ENCODE results near the gene TFAP2C.

Gene TFAP2C

DNA sequence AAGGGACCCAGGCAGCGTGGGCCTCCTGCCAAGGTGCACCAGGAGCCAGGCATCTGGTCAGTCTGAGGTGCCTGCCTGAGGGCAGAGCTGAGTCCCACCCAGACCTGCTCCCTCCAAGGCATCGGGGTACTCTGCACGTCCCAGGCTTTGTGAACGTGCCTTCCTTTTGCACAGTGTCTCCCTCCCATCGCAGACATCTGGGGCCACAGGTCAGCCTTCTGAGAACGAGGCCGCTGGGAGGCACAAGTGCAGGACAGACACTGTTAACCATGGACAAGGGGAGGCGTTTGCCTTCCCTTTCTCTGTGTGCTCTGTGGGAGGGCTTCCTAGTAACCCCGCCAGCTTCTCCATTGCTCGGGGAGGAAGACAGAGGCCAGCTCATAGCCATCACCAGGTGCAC, 47.6 kb downstream of the TFAP2C start:
- Histone ChIP-seq H3K9ac (ENCODE audit: low read depth in 1 of 2, low read length in 2 of 2) (no peak overlapping the region), H3K9me3 (ENCODE audit: control insufficient read depth in 2 of 2, low read length in 2 of 2) (no peaks in the 10 kb centered on the region), H3K27ac (ENCODE audit: low read depth in 2 of 2, low read length in 2 of 2) (no peak overlapping the region), H3K4me1 (ENCODE audit: control insufficient read depth in 2 of 2, insufficient read depth in 2 of 2, low read length in 2 of 2) (no peaks in the 10 kb centered on the region), H3K27me3 (ENCODE audit: control insufficient read depth in 2 of 2, insufficient read depth in 2 of 2, low read length in 2 of 2) (no peaks in the 10 kb centered on the region), H3K4me3 (ENCODE audit: low read length in 2 of 2) (no peak overlapping the region), H3K36me3 (ENCODE audit: control insufficient read depth in 2 of 2, insufficient read depth in 2 of 2, low read length in 2 of 2) (no peaks in the 10 kb centered on the region)

DNA sequence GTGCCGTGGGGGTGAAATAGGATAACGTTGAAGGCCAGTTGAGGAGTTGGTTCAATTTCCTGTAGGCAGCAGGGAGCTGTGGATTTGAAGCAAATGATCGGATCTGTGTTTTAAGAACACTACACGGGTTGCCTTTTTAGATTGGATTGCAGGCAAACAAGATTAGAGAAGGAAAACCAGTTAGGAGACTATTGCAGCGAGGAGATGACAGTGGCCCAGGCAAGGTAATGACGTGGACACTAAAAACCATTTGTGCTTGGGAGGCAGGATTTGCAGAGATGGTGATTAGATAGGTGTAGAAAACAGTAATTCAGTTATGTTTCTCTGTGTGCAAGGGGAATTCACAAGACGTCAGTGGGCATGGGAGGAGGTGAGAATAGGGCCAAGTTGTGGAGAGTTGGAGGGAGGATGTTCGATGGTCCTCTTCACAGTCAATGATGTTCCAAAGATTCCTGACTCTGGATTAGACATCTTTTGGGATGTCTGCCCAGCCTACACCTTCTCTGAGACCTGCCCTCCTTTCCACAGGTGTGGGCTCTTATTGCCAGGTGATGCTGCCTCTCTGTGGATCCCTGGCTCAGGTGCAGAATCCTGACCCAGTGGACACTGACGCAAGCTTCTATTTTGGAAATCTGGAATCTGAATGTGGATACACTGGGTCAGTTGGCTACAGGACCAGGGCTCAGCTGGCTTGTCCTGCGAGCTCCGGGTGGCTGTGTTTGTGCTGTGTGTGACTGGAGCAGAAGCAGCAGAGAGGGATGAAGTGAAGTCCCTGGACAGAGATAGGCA, 54.2 kb downstream of the TFAP2C start:
- H3K9me3 ChIP-seq (ENCODE audit: control insufficient read depth in 2 of 2, low read length in 2 of 2), result no peaks in the 10 kb centered on the region
- H3K9ac ChIP-seq (ENCODE audit: low read depth in 1 of 2, low read length in 2 of 2), result no peak overlapping the region
- no peaks in the 10 kb centered on the region for H3K36me3 ChIP-seq (ENCODE audit: control insufficient read depth in 2 of 2, insufficient read depth in 2 of 2, low read length in 2 of 2)
- no peak overlapping the region for H3K4me3 ChIP-seq (ENCODE audit: low read length in 2 of 2)
- no peak overlapping the region for H3K27ac ChIP-seq (ENCODE audit: low read depth in 2 of 2, low read length in 2 of 2)
- H3K27me3 ChIP-seq (ENCODE audit: control insufficient read depth in 2 of 2, insufficient read depth in 2 of 2, low read length in 2 of 2), result no peaks in the 10 kb centered on the region
- no peaks in the 10 kb centered on the region for H3K4me1 ChIP-seq (ENCODE audit: control insufficient read depth in 2 of 2, insufficient read depth in 2 of 2, low read length in 2 of 2)

DNA sequence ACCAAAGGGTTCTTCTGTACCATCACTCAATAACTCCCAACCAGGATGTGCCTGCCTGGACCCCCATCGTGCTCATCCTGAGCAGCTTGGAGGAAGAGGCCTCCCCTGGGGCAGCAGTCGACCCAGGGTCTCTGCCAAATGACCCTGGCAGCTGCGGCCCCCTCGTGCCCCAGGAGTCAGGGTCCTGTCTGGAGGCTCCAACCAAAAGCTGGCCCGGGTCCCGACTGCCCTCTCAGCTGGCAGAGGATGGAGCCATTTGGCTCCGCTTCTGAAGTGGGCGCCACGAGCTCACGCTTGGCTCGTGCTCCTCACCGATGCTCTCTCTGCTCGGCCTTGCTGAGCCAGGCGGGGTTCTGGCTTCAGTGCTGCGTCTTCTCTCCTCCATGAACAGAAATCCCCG, 56.8 kb downstream of the TFAP2C start:
- H3K27me3 ChIP-seq (ENCODE audit: control insufficient read depth in 2 of 2, insufficient read depth in 2 of 2, low read length in 2 of 2), result no peaks in the 10 kb centered on the region
- no peaks in the 10 kb centered on the region for H3K36me3 ChIP-seq (ENCODE audit: control insufficient read depth in 2 of 2, insufficient read depth in 2 of 2, low read length in 2 of 2)

DNA sequence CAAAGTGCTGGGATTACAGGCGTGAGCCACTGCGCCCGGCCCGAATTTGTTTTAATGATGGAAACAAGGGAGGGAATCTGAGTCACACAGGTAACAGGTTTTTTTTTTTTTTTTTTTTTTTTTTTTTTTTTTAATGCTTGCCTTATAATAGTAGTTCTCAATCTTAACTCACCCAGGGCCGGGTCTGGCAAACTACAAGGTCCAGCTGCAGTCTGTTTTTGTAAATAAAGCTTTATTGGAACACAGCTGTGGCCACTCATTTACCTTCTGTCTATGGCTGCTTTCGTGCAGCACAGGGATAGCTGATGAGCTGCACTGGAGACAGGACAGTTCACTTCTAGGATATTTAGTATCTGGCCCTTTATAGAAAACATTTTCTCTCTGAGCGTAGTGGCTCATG, 58.0 kb downstream of the TFAP2C start:
- Histone ChIP-seq H3K9me3 (ENCODE audit: control insufficient read depth in 2 of 2, low read length in 2 of 2) (no peaks in the 10 kb centered on the region), H3K27ac (ENCODE audit: low read depth in 2 of 2, low read length in 2 of 2) (no peak overlapping the region), H3K27me3 (ENCODE audit: control insufficient read depth in 2 of 2, insufficient read depth in 2 of 2, low read length in 2 of 2) (no peaks in the 10 kb centered on the region), H3K36me3 (ENCODE audit: control insufficient read depth in 2 of 2, insufficient read depth in 2 of 2, low read length in 2 of 2) (no peaks in the 10 kb centered on the region), H3K9ac (ENCODE audit: low read depth in 1 of 2, low read length in 2 of 2) (no peak overlapping the region), H3K4me1 (ENCODE audit: control insufficient read depth in 2 of 2, insufficient read depth in 2 of 2, low read length in 2 of 2) (no peaks in the 10 kb centered on the region), H3K4me3 (ENCODE audit: low read length in 2 of 2) (no peak overlapping the region)

More for the DNA sequence above, 56.8 kb downstream of the TFAP2C start:
- Histone ChIP-seq H3K9me3 (ENCODE audit: control insufficient read depth in 2 of 2, low read length in 2 of 2) (no peaks in the 10 kb centered on the region), H3K4me1 (ENCODE audit: control insufficient read depth in 2 of 2, insufficient read depth in 2 of 2, low read length in 2 of 2) (no peaks in the 10 kb centered on the region), H3K27ac (ENCODE audit: low read depth in 2 of 2, low read length in 2 of 2) (no peak overlapping the region), H3K4me3 (ENCODE audit: low read length in 2 of 2) (no peak overlapping the region), H3K9ac (ENCODE audit: low read depth in 1 of 2, low read length in 2 of 2) (no peak overlapping the region)

DNA sequence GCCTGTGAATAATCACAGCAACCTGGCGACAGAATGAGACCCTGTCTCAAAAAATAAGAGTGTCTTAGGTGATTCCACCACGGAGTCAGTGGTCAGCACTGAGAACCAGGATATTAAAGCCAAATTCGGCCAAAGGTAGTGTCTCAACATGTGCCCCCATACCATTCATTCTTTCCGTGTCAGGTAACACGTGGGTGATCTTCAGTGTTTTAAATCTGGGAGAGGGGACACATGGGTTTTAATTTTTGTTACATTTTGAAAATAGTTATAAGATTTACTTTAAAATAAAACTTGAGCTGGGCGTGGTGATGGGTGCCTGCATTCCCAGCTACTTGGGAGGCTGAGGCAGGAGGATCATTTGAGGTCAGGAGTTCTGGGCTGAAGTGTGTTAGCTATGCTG, 59.0 kb downstream of the TFAP2C start:
- Histone ChIP-seq H3K4me3 (ENCODE audit: low read length in 2 of 2) (no peak overlapping the region), H3K36me3 (ENCODE audit: control insufficient read depth in 2 of 2, insufficient read depth in 2 of 2, low read length in 2 of 2) (no peaks in the 10 kb centered on the region), H3K27ac (ENCODE audit: low read depth in 2 of 2, low read length in 2 of 2) (no peak overlapping the region), H3K4me1 (ENCODE audit: control insufficient read depth in 2 of 2, insufficient read depth in 2 of 2, low read length in 2 of 2) (no peaks in the 10 kb centered on the region), H3K9ac (ENCODE audit: low read depth in 1 of 2, low read length in 2 of 2) (no peak overlapping the region), H3K27me3 (ENCODE audit: control insufficient read depth in 2 of 2, insufficient read depth in 2 of 2, low read length in 2 of 2) (no peaks in the 10 kb centered on the region), H3K9me3 (ENCODE audit: control insufficient read depth in 2 of 2, low read length in 2 of 2) (no peaks in the 10 kb centered on the region)
